ENCODE data around the gene ACTL8. TPM values are rescaled to one million over a fixed set of nuclear protein-coding genes. Genes with fewer than 3 reads are reported as not detected.
"Not testable (repeated sequence)": the region's sequence is repeated elsewhere in the genome, so short reads cannot be mapped to it uniquely, and the experiment has no call there.

The ACTL8 gene
- total RNA-seq, 1 experiment from 2014 or later = 0.07 TPM

- DNase-seq (ENCODE audit: low read depth) = no peak
These were observed 19.3 kb upstream of the ACTL8 start for GRCh38 chr1:17735793-17736192.

DNA sequence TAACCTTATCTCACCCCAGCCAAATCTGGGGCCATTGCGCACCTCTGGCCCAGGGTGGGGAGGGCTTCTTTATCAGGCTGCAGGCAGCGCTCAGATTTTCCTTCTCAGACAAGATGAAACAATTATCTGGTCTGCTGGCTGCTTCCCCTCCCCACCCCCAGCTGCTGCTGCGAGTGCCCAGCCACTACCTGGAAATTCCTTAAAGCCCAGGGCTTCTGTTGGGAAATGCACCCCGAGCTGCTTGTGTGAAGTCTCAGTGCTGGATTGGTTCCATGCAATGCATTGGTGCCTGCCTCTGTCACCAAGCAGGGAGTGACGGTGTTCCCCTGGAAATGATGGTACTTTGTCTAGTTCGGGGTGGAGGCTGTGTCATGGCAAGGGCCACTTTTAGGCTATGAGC is 18.5 kb upstream of the ACTL8 start:
- no peak for DNase-seq (ENCODE audit: low read depth)

DNA sequence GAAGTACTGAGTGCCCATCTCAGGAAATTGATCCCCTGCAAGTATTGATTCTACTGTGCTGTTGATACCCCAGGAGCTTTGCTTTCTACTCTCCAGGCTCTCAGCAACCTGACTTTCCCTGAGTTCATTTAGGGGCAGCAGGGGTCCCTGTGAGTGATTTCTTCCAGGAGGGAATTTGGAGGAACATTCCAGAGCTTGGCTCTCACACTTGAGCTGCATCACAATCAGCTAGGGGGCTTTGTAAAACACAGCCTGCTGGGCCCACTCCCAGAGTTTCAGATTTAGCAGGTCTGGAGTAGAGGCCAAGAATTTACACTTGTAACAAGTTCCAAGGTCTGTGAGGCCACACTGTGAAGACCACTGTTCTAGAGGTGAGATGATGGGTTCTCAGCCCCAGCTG is 16.1 kb upstream of the ACTL8 start:
- no peak for DNase-seq (ENCODE audit: low read depth)

- no peak for DNase-seq (ENCODE audit: low read depth)
These were observed 14.1 kb upstream of the ACTL8 start for GRCh38 chr1:17741052-17741451.

- DNase-seq (ENCODE audit: low read depth) = peak; percentile 24
These were observed 12.6 kb upstream of the ACTL8 start for GRCh38 chr1:17742583-17742982.

DNA sequence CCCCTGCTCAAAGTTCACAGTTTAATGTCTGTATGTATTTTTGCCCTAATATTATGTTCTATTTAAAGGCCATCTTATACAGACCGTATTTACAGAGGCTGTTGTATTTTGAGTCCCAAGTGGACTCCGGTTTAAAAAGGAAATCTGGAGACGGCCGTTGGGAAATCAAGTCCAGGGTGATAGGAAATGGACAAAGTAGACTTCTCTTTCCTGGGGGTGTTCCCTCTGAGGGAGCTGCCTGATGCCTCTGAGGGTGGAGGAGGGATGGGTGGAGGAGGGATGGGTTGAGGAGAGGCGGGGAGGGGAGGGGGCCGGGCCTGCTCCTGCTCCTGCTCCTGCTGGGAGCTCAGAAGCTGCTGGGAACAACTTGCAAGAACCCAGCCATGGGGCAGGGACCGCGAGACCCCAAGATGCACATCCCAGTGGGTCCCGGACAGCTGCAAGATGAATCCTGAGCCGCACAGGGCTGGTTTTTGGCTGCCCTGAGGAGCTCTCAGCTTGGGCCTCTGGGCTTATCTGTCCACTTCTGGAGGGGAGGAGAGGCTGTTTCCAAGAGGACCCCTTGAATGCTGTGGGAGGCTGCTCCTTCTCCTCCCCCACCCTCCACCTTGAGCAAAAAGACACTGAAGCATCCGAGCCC is 12.0 kb upstream of the ACTL8 start:
- DNase-seq (ENCODE audit: low read depth) = no peak

GRCh38 chr1:17743925-17744324 is 11.2 kb upstream of the ACTL8 start:
- DNase-seq (ENCODE audit: low read depth) = no peak

- DNase-seq (ENCODE audit: low read depth) = peak; percentile 32
These were observed 10.3 kb upstream of the ACTL8 start for GRCh38 chr1:17744666-17745478.

DNA sequence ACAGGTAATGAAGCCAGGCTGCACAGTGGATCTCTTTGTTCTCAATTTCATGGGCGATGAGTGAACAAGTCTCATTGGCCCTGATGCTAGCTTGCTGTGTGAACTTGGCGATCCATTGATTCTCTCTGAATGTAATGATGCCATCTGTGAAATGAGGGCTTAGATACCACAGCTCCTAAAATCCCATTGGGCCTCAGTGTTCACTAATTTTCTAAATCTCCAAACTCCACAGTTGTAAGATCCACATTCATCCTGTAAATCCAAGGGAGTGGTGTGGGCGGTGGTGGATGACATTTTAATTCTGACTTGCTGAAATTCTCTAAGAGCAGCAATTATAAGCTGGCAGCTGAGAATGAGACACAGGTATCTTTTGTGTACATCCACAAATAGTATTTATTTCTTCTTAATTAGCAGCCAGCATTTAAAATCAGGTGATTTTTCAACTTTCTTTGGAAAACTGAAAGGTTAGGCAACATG is 9.6 kb upstream of the ACTL8 start:
- DNase-seq (ENCODE audit: low read depth) = no peak

DNA sequence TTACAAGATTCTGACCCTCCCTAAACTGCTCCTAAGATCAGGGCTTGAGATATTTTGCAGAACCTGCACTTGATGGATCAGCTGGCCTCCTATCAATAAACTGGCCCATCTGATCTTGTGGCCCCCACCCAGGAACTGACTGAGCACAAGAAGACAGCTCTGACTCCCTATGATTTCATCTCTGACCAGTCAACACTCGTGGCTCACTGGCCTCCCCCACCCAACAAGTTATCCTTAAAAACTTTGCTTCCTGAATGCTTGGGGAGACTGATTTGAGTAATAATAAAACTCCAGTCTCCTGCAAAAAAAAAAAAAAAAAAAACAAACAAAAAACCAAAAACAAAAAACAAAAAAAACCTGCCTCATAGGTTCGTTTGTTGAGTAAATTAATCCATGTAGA is 8.9 kb upstream of the ACTL8 start:
- DNase-seq (ENCODE audit: low read depth) = not testable (repeated sequence)

- no peak for DNase-seq (ENCODE audit: low read depth)
These were observed 8.2 kb upstream of the ACTL8 start for GRCh38 chr1:17746920-17747319.

GRCh38 chr1:17750333-17750732 is 4.8 kb upstream of the ACTL8 start:
- DNase-seq (ENCODE audit: low read depth) = no peak

GRCh38 chr1:17752356-17752755 is 2.8 kb upstream of the ACTL8 start:
- no peak for DNase-seq (ENCODE audit: low read depth)

- DNase-seq (ENCODE audit: low read depth) = no peak
These were observed 2.3 kb downstream of the ACTL8 start for GRCh38 chr1:17757426-17757825.

DNA sequence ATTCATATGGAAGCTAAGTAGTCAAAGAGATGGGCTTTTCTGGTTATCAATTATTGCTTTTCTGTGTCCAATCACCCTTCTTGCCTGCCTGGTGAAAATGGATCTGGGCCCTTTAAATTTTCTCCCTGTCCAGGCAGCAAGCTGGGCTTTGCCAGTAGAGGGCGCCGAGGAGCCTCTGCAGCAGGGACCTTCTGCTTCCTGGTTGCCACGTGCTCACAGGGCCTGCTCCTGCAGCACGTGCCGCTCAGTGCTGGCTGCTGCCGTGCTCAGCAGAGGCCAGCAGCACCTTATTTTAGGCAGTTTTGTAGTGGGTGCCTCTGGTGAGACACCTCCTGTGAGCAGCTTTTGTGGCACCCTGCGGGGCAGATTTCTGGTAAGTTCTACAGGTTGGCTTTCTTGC is 4.0 kb downstream of the ACTL8 start:
- no peak for DNase-seq (ENCODE audit: low read depth)

- no peak for DNase-seq (ENCODE audit: low read depth)
These were observed 7.2 kb downstream of the ACTL8 start for GRCh38 chr1:17762313-17762712.

DNA sequence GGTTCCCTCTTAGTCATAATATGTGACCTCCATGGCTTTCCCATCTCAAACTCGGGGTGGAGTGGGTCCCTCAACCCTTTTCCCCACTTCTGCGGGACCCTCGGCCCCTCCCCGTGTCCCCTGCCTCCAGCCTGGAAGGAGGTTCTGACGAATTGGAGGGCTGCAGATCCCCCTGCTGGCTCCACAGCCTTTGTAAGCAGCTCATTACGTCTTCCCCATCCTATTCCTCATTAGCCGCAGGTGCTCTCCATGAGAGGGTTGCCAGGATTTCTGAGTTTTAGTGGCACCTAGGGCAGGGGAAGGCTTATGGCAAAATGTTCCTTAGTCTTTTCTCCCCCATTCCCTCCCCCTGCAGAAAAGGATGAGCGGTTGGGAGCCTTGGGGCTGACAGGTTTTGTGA is 8.3 kb downstream of the ACTL8 start:
- DNase-seq (ENCODE audit: low read depth) = no peak

GRCh38 chr1:17763995-17764394 is 8.9 kb downstream of the ACTL8 start:
- DNase-seq (ENCODE audit: low read depth) = no peak

GRCh38 chr1:17764591-17764990 is 9.5 kb downstream of the ACTL8 start:
- DNase-seq (ENCODE audit: low read depth) = no peak

GRCh38 chr1:17765444-17766411 is 10.6 kb downstream of the ACTL8 start:
- DNase-seq (ENCODE audit: low read depth) = peak; percentile 97

- peak; percentile 88 for DNase-seq (ENCODE audit: low read depth)
These were observed 13.6 kb downstream of the ACTL8 start for GRCh38 chr1:17768651-17769241.

DNA sequence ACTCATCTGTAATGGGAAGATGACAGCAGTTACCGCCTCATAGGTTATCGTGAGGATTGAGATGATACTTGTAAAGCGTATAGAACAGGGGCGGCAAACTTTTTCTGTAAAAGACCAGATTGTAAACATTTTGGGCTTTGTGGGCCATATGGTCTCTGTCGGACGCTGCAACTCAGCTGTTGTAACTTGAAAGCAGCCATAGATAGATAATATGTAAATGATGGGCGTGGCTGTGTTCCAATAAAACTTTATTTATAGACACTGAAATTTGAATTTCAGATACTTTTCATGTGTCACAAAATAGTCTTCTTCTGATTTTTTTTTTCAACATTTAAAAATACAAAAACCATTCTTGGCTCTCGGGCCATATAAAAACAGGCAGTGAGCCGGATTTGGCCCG is 15.8 kb downstream of the ACTL8 start:
- no peak for DNase-seq (ENCODE audit: low read depth)

All from M059J (cell line).